Spleen (tissue), 7 donors: ENCODE measurements around the gene SLC30A7.

Source experiments
- POLR2A ChIP-seq, 3 donors: fragments of 450-650 bp; IDR thresholded peaks; one replicate each; pipeline ENCODE4 v1.5.1; 2017; ENCODE audit warnings: antibody characterized with exemption in 3 of 3, mild to moderate bottlenecking in 1 of 3
- TF ChIP-seq, protein P1 (sequence below), 11 experiments: fragments of 200-600 bp in 7 of 11; fragments of 450-650 bp in 4 of 11; sonication (generic) in 4 of 11; IDR thresholded peaks in 8 of 11; conservative IDR thresholded peaks in 3 of 11; 1 replicate in 7 of 11; 2 replicates in 4 of 11; pipeline versions ENCODE4 v1.4.0 to v1.8.0; 2016 to 2021; ENCODE audit warnings: antibody characterized with exemption in 11 of 11, inconsistent platforms in 4 of 11, mild to moderate bottlenecking in 1 of 11
- donor health status: DM: no; HTN: no; CAD: no; lungs with moderate emphysema.
- donor health status: DM: no; HTN: no; CAD: no.
- donor health status: DM: no; HTN: no; CAD: no.

DNA sequence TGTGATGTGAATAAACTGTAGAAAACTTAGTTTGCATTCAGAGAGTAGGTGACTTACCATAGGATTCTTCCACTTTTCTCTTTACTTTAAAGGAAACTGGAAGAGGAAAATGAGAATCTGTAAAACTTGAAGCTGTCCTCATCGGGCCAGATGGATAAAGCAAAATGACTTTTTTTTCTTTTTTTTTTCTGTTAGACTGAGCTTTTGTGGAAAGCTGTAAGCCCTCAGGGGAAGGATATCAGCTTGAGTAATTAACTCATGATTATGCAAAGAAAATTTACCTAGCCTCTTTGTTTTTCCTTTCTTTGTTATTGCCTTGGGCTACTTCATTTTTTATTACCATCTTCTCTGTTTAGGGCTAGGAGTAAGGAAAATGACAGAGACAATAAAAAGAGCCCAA lies 76.3 kb downstream of the SLC30A7 start:
- TF ChIP-seq, protein P1, sequence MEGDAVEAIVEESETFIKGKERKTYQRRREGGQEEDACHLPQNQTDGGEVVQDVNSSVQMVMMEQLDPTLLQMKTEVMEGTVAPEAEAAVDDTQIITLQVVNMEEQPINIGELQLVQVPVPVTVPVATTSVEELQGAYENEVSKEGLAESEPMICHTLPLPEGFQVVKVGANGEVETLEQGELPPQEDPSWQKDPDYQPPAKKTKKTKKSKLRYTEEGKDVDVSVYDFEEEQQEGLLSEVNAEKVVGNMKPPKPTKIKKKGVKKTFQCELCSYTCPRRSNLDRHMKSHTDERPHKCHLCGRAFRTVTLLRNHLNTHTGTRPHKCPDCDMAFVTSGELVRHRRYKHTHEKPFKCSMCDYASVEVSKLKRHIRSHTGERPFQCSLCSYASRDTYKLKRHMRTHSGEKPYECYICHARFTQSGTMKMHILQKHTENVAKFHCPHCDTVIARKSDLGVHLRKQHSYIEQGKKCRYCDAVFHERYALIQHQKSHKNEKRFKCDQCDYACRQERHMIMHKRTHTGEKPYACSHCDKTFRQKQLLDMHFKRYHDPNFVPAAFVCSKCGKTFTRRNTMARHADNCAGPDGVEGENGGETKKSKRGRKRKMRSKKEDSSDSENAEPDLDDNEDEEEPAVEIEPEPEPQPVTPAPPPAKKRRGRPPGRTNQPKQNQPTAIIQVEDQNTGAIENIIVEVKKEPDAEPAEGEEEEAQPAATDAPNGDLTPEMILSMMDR (IDR thresholded peaks at IDR 0.05 in 8 of 11, conservative IDR thresholded peaks at IDR 0.05 in 3 of 11), result no peak
- TF ChIP-seq POLR2A (IDR thresholded peaks at IDR 0.05), result no peak
